Activated naive CD8-positive, alpha-beta T cell treated with anti-CD3 and anti-CD28 coated beads, Interleukin-2, amount 50 U/mL, for 24 hours (primary cell): Measurements from ENCODE around the gene APBB1.

Experiments
- ATAC-seq: fragments of 150-1000 bp; cut with Tn5 transposase; one replicate; pipeline ENCODE4 v1.10.0; 2021
- DNase-seq: peaks from one replicate; pipeline ENCODE4 v3.0.0; 2021
- H3K27ac Mint-ChIP-seq: one replicate; pipeline ENCODE4 v1.8.0; 2021; ENCODE audit warnings: mild to moderate bottlenecking, mixed read lengths
- H3K27me3 Mint-ChIP-seq: one replicate; pipeline ENCODE4 v1.8.0; 2021; ENCODE audit warnings: mixed read lengths
- H3K36me3 Mint-ChIP-seq: one replicate; pipeline ENCODE4 v1.8.0; 2021; ENCODE audit warnings: low read depth, mixed read lengths
- H3K4me1 Mint-ChIP-seq: one replicate; pipeline ENCODE4 v1.8.0; 2021; ENCODE audit warnings: mixed read lengths
- H3K4me3 Mint-ChIP-seq: one replicate; pipeline ENCODE4 v1.8.0; 2021; ENCODE audit warnings: mild to moderate bottlenecking, moderate library complexity, mixed read lengths
- H3K9me3 Mint-ChIP-seq: one replicate; pipeline ENCODE4 v1.8.0; 2021; ENCODE audit warnings: mixed read lengths

Gene APBB1

GRCh38 chr11:6437993-6438392, 19.1 kb upstream of the APBB1 start:
- no peak for DNase-seq
- no peaks in the 10 kb centered on the region for H3K4me1 Mint-ChIP-seq

GRCh38 chr11:6437423-6437822, 18.5 kb upstream of the APBB1 start:
- H3K9me3 Mint-ChIP-seq: no peaks in the 10 kb centered on the region
- no peaks in the 10 kb centered on the region for H3K36me3 Mint-ChIP-seq
- H3K27ac Mint-ChIP-seq: no peak overlapping the region
- DNase-seq: no peak
- H3K4me1 Mint-ChIP-seq: no peaks in the 10 kb centered on the region
- no peak overlapping the region for H3K4me3 Mint-ChIP-seq
- ATAC-seq: no peak
- H3K27me3 Mint-ChIP-seq: no peaks in the 10 kb centered on the region

More at GRCh38 chr11:6437993-6438392, 19.1 kb upstream of the APBB1 start:
- no peak overlapping the region for H3K4me3 Mint-ChIP-seq
- no peaks in the 10 kb centered on the region for H3K36me3 Mint-ChIP-seq
- no peaks in the 10 kb centered on the region for H3K27me3 Mint-ChIP-seq
- no peaks in the 10 kb centered on the region for H3K9me3 Mint-ChIP-seq
- H3K27ac Mint-ChIP-seq: no peak overlapping the region
- no peak for ATAC-seq

- ATAC-seq (no peak), DNase-seq (no peak)
- Mint-ChIP-seq H3K27me3 (no peaks in the 10 kb centered on the region), H3K4me1 (no peaks in the 10 kb centered on the region), H3K36me3 (no peaks in the 10 kb centered on the region), H3K27ac (no peak overlapping the region), H3K4me3 (no peak overlapping the region), H3K9me3 (no peaks in the 10 kb centered on the region)
Measured at GRCh38 chr11:6433998-6434660, 15.2 kb upstream of the APBB1 start.

DNA sequence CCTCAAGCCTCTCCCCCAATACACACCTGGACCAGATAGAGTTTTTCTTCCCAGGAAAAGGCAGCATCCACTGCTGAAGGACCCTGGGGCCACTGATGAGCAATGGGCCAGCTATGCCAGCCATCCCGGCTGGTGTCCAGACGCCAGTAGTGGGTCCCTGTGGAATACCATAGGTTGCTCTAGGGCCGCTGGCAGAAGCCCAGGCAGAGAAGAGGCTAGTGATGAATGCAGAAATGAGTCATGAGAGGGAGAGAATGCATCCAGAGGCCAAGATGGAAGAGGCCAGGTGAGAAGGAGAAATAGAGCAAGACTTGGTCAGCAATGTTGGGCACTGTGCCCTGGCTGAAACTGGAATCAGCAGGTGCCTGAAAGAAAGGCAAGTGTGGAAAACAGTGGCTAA, 13.0 kb upstream of the APBB1 start:
- H3K27me3 Mint-ChIP-seq: no peaks in the 10 kb centered on the region
- H3K36me3 Mint-ChIP-seq: no peaks in the 10 kb centered on the region
- H3K4me1 Mint-ChIP-seq: no peaks in the 10 kb centered on the region
- H3K9me3 Mint-ChIP-seq: no peaks in the 10 kb centered on the region
- ATAC-seq: no peak
- no peak for DNase-seq
- H3K4me3 Mint-ChIP-seq: no peak overlapping the region
- H3K27ac Mint-ChIP-seq: no peak overlapping the region

- ATAC-seq: no peak
- H3K36me3 Mint-ChIP-seq: no peaks in the 10 kb centered on the region
- H3K27ac Mint-ChIP-seq: no peak overlapping the region
- H3K4me3 Mint-ChIP-seq: no peak overlapping the region
- H3K9me3 Mint-ChIP-seq: no peaks in the 10 kb centered on the region
- no peak for DNase-seq
- no peaks in the 10 kb centered on the region for H3K4me1 Mint-ChIP-seq
- peaks cover 16% of the 10 kb centered on the region for H3K27me3 Mint-ChIP-seq
Measured at GRCh38 chr11:6427516-6427915, 8.6 kb upstream of the APBB1 start.

DNA sequence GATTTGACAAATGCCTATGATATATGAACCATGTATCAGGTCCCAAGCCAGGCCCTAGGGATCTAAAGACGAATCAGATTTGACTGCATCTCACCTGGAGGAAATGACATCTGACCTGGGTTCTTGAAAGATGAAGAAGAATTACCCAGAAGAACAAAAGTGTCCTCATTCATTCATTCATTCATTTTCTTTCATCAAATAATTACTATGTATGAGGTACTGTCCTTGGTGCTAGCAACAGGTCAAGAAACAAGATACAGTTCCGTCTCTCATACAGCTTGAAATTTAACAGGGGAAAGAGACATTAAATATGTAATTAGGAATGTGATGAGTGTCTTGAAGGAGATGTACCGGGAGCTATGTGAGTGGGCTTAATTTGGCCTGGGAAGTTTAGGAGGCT, 1.8 kb upstream of the APBB1 start:
- Mint-ChIP-seq H3K27me3 (peaks cover 20% of the 10 kb centered on the region), H3K4me1 (peaks cover 9% of the 10 kb centered on the region), H3K4me3 (no peak overlapping the region), H3K27ac (no peak overlapping the region), H3K36me3 (no peaks in the 10 kb centered on the region), H3K9me3 (no peaks in the 10 kb centered on the region)
- ATAC-seq: no peak
- no peak for DNase-seq

- Mint-ChIP-seq H3K4me3 (no peak overlapping the region), H3K27me3 (peaks cover 7% of the 10 kb centered on the region), H3K4me1 (peaks cover 9% of the 10 kb centered on the region), H3K9me3 (no peaks in the 10 kb centered on the region), H3K36me3 (no peaks in the 10 kb centered on the region), H3K27ac (no peak overlapping the region)
- DNase-seq (no peak), ATAC-seq (no peak)
Measured at GRCh38 chr11:6418557-6419008, 311 bp downstream of the APBB1 start.

DNA sequence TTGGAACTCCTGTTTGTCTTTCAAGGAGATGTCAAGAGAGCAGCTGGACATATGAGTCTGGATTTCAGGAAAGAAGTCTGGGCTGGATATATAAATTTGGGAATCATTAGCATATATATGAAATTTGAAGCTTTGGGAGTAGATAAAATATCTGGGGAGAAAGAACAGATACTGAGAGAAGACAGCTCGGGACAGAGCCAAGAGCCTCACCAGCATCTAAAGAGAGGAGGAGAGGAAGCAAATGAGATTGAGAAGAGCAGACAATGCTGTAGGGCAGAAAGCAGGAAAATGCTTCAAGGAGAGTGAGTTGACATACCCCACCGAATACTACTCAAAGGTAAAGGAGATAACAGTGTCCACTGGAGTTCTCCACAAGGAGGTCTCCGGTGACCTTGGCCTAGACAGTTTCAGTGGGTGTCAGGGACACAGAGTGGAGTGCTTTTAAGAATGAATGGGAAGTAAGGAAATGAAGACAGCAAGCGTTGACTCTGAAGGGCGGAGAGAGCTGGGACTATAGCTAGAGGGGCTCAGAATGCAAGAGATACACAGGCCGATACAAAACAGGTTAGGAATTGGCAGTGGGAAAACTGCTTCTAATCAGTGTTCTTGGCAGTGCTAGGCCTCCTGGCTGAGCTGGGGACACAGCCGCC, 862 bp downstream of the APBB1 start:
- DNase-seq (no peak), ATAC-seq (no peak)
- Mint-ChIP-seq H3K9me3 (no peaks in the 10 kb centered on the region), H3K27me3 (peaks cover 4% of the 10 kb centered on the region), H3K36me3 (no peaks in the 10 kb centered on the region), H3K4me3 (no peak overlapping the region), H3K27ac (no peak overlapping the region), H3K4me1 (peaks cover 12% of the 10 kb centered on the region)

DNA sequence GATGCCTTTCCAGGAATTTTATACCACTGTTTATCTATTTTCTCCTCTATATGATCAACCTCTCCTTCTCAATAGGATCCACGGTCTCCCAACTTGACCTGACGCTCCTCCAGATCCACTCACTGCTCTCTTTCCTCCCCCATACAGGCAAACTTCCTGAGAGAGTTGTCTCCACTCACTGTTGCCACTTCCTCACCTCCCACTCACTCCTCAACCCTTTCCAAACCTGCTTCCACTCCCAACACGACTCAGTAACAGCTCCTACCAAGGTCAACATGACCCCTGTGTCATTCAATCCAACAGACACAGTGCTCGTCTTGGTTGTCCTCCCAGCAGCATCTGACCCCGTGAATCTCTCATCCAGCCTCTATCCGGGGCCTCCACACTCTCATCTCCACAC, 3.1 kb downstream of the APBB1 start:
- no peak overlapping the region for H3K4me3 Mint-ChIP-seq
- no peaks in the 10 kb centered on the region for H3K36me3 Mint-ChIP-seq
- H3K27ac Mint-ChIP-seq: no peak overlapping the region
- H3K9me3 Mint-ChIP-seq: no peaks in the 10 kb centered on the region
- DNase-seq: no peak
- ATAC-seq: no peak
- peaks cover 19% of the 10 kb centered on the region for H3K4me1 Mint-ChIP-seq
- peaks cover under 1% of the 10 kb centered on the region for H3K27me3 Mint-ChIP-seq

- no peak overlapping the region for H3K27ac Mint-ChIP-seq
- H3K36me3 Mint-ChIP-seq: peaks cover 1% of the 10 kb centered on the region
- DNase-seq (peak; percentile 37), ATAC-seq (peak; percentile 37)
- H3K9me3 Mint-ChIP-seq: no peaks in the 10 kb centered on the region
- H3K4me3 Mint-ChIP-seq: no peak overlapping the region
- peaks cover 15% of the 10 kb centered on the region for H3K4me1 Mint-ChIP-seq
- no peaks in the 10 kb centered on the region for H3K27me3 Mint-ChIP-seq
Measured at GRCh38 chr11:6414874-6415328, 4.0 kb downstream of the APBB1 start.

- Mint-ChIP-seq H3K36me3 (peaks cover 1% of the 10 kb centered on the region), H3K27ac (no peak overlapping the region), H3K27me3 (no peaks in the 10 kb centered on the region), H3K9me3 (no peaks in the 10 kb centered on the region), H3K4me1 (peaks cover 16% of the 10 kb centered on the region), H3K4me3 (no peak overlapping the region)
- peak; percentile 61 for DNase-seq
- peak; percentile 76 for ATAC-seq
Measured at GRCh38 chr11:6413791-6414201, 5.1 kb downstream of the APBB1 start.

GRCh38 chr11:6411594-6412031, 7.3 kb downstream of the APBB1 start:
- Mint-ChIP-seq H3K27ac (no peak overlapping the region), H3K27me3 (no peaks in the 10 kb centered on the region), H3K4me1 (peaks cover 30% of the 10 kb centered on the region), H3K4me3 (no peak overlapping the region), H3K36me3 (peaks cover 4% of the 10 kb centered on the region), H3K9me3 (no peaks in the 10 kb centered on the region)
- ATAC-seq: no peak
- no peak for DNase-seq

DNA sequence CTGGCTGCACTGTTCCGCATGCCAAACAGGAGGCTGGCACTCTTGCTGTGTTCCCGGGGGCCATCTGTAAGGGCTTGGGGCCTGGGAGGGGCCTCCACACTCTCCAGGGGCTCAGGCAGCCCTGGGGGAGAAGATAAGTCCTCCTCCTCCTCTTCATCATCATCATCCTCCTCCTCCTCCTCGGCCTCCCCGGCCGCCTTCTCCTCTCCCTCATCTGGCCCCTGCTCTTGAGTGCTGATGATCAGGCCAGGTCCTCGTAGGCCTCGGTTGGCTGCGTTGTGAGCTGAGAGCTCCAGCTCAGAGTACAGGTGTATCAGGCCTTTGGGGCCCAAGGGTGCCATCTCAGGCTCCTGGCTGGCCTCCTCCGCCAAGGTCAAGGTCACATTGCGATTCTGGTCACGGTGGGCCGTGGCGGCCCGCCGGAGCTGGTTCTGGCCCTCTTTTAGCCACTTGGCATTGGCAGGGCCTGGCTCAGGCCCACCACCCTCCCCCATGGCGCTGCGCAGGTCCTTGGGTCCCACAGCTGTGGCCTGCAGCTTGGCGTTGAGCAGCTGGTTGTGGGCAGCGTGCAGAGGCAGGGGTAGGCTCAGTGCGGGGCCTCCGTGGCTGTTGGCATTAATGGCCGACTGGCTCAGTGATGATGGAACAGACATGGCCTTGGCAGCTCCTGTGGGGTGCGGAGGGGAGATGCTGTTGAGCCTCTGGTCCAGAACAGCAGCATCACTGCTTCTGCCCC, 8.0 kb downstream of the APBB1 start:
- no peak for ATAC-seq
- no peak for DNase-seq
- Mint-ChIP-seq H3K27me3 (no peaks in the 10 kb centered on the region), H3K4me3 (no peak overlapping the region), H3K4me1 (peaks cover 37% of the 10 kb centered on the region), H3K9me3 (no peaks in the 10 kb centered on the region), H3K27ac (no peak overlapping the region), H3K36me3 (peaks cover 4% of the 10 kb centered on the region)

- peak overlapping the region; percentile 18 for H3K27ac Mint-ChIP-seq
- no peaks in the 10 kb centered on the region for H3K27me3 Mint-ChIP-seq
- no peaks in the 10 kb centered on the region for H3K9me3 Mint-ChIP-seq
- H3K36me3 Mint-ChIP-seq: peaks cover 4% of the 10 kb centered on the region
- DNase-seq (no peak), ATAC-seq (no peak)
- H3K4me1 Mint-ChIP-seq: peaks cover 65% of the 10 kb centered on the region
- H3K4me3 Mint-ChIP-seq: no peak overlapping the region
Measured at GRCh38 chr11:6406370-6406769, 12.5 kb downstream of the APBB1 start.

GRCh38 chr11:6405846-6406245, 13.0 kb downstream of the APBB1 start:
- Mint-ChIP-seq H3K9me3 (no peaks in the 10 kb centered on the region), H3K27me3 (no peaks in the 10 kb centered on the region), H3K4me1 (peaks cover 69% of the 10 kb centered on the region), H3K36me3 (peaks cover 6% of the 10 kb centered on the region), H3K27ac (no peak overlapping the region), H3K4me3 (no peak overlapping the region)
- ATAC-seq (no peak), DNase-seq (no peak)
